SK-N-MC (cell line): Measurements from ENCODE around the gene MORC4.

Experiments
- EZH2 ChIP-seq: fragments of 200-600 bp; sonication (generic); IDR thresholded peaks from one replicate; pipeline ENCODE4 v1.6.1; 2017; ENCODE audit warnings: antibody characterized with exemption
- POLR2AphosphoS5 ChIP-seq: IDR thresholded peaks from 2 replicates; pipeline ENCODE4 v1.6.1; 2012; ENCODE audit warnings: mild to moderate bottlenecking, low read depth, low read length, borderline replicate concordance

DNA sequence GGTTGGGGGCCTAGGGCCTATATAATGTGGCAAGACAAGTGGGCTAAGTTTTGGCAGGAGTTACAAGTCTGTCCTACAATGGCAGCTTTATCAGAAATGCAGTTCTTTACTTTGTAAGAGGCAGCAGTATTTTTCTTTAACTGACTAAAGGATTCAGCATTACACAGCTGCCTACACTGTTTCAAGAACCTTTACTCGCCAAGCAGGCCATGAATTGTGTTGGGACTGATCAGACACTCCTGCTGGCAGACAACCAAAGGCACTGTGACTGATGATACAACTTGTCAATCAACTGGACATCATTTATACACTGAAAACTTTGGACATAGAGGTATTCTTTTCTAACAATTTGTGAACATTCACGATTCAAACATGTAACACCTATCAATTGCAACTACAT, 4.3 kb downstream of the MORC4 start:
- TF ChIP-seq EZH2 = no peak
- no peak for TF ChIP-seq POLR2AphosphoS5
